H54 (cell line): ENCODE measurements around the gene MN1.

Experiments
- DNase-seq: peaks from one replicate; pipeline ENCODE4 v3.0.0; 2011; ENCODE audit warnings: low spot score, mixed read lengths; ENCODE audit not compliant: insufficient read length
- FAIRE-seq: peaks from 3 replicates; lab custom pipeline; 2011; peaks lifted over from hg19 to GRCh38; lab: Jason Lieb, UNC
- POLR2A ChIP-seq: IDR thresholded peaks from 2 replicates; pipeline ENCODE4 v1.6.1; 2011; ENCODE audit warnings: low read depth, mild to moderate bottlenecking, low read length

The MN1 gene

GRCh38 chr22:27714068-27714467 lies 87.5 kb downstream of the MN1 start:
- DNase-seq (no peak), FAIRE-seq (no peak)
- no peak for TF ChIP-seq POLR2A

GRCh38 chr22:27713461-27713860 lies 88.1 kb downstream of the MN1 start:
- DNase-seq = no peak
- TF ChIP-seq POLR2A = no peak
- no peak for FAIRE-seq

- no peak for TF ChIP-seq POLR2A
- FAIRE-seq (no peak), DNase-seq (no peak)
Observed at GRCh38 chr22:27711756-27712155, 89.8 kb downstream of the MN1 start.

- FAIRE-seq (no peak), DNase-seq (no peak)
- no peak for TF ChIP-seq POLR2A
Observed at GRCh38 chr22:27711012-27711411, 90.5 kb downstream of the MN1 start.

GRCh38 chr22:27709919-27710675 lies 91.5 kb downstream of the MN1 start:
- DNase-seq (no peak), FAIRE-seq (no peak)

GRCh38 chr22:27706489-27706888 lies 95.1 kb downstream of the MN1 start:
- FAIRE-seq (no peak), DNase-seq (no peak)
- TF ChIP-seq POLR2A = no peak

More at GRCh38 chr22:27709919-27710675, 91.5 kb downstream of the MN1 start:
- TF ChIP-seq POLR2A = no peak

- FAIRE-seq (no peak), DNase-seq (no peak)
- no peak for TF ChIP-seq POLR2A
Observed at GRCh38 chr22:27705408-27706080, 96.0 kb downstream of the MN1 start.

GRCh38 chr22:27704581-27704980 lies 97.0 kb downstream of the MN1 start:
- FAIRE-seq (no peak), DNase-seq (no peak)
- TF ChIP-seq POLR2A = no peak

GRCh38 chr22:27699383-27700019 lies 102.1 kb downstream of the MN1 start:
- no peak for DNase-seq
- no peak for TF ChIP-seq POLR2A
- FAIRE-seq = no peak

- no peak for TF ChIP-seq POLR2A
- no peak for FAIRE-seq
- no peak for DNase-seq
Observed at GRCh38 chr22:27698813-27699212, 102.7 kb downstream of the MN1 start.
